ENCODE measurements around the gene ZNF605.
A peak's percentile ranks its signal among the peaks of the same experiment; 100 is the strongest.
"Not testable (repeated sequence)": the region's sequence is repeated elsewhere in the genome, so short reads cannot be mapped to it uniquely, and the experiment has no call there.

Gene ZNF605

GRCh38 chr12:132967736-132968135, 11.6 kb upstream of the ZNF605 start:
- POLR2A ChIA-PET (ENCODE audit: low non-redundant PET) = no interaction called here
- TF ChIP-seq CTCF (conservative IDR thresholded peaks at IDR 0.05; ENCODE audit: low read depth) = no peak

GRCh38 chr12:132966676-132967415, 10.7 kb upstream of the ZNF605 start:
- POLR2A ChIA-PET (ENCODE audit: low non-redundant PET) = no interaction called here
- DNase-seq (ENCODE audit: low spot score) = no peak
- no peak for TF ChIP-seq CTCF (conservative IDR thresholded peaks at IDR 0.05; ENCODE audit: low read depth)
- H3K27ac ChIP-seq = no peak overlapping the region
- CTCF ChIA-PET = no interaction called here

More at GRCh38 chr12:132967736-132968135, 11.6 kb upstream of the ZNF605 start:
- CTCF ChIA-PET = no interaction called here
- DNase-seq (ENCODE audit: low spot score) = no peak
- no peak overlapping the region for H3K27ac ChIP-seq

DNA sequence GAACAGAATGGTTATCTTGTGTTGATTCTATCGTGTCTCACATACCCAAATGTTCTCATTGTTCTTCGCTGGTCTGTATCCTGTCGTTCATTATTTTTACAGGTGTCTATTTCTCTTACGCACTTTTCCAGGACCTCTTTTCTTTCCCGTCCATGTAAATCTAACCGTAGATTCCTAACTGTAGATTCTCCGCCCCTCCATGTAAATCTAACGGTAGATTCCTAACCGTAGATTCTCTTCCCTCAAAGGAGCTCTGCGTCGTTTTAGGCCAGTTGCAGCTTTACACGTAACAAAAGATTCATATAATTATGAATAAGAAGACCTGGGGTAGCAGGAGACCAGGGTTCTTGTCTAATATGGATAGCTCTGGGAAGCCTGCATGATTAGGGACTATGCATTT, 9.7 kb upstream of the ZNF605 start:
- H3K27ac ChIP-seq = no peak overlapping the region
- CTCF ChIA-PET = no interaction called here
- TF ChIP-seq CTCF (conservative IDR thresholded peaks at IDR 0.05; ENCODE audit: low read depth) = no peak
- POLR2A ChIA-PET (ENCODE audit: low non-redundant PET) = no interaction called here
- DNase-seq (ENCODE audit: low spot score) = no peak

DNA sequence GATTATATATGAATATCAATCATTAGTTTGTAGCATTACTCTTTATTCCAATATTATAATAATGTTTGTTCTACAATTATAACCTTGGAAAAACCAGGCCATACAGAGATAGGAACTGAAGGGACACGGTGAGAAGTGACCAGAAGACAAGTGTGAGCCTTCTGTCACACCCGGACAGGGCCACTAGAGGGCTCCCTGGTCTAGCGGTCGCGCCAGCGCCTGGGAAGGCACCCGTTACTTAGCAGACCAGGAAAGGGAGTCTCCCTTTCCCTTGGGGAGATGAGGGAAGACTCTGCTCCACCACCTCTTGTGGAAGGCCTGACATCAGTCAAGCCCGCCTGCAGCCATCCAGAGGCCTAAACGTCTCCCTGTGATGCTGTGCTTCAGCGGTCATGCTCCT, 7.8 kb upstream of the ZNF605 start:
- DNase-seq (ENCODE audit: low spot score); H3K27ac ChIP-seq; POLR2A ChIA-PET (ENCODE audit: low non-redundant PET); CTCF ChIA-PET: not testable (repeated sequence)

GRCh38 chr12:132961790-132962189, 5.7 kb upstream of the ZNF605 start:
- CTCF ChIA-PET; POLR2A ChIA-PET (ENCODE audit: low non-redundant PET); H3K27ac ChIP-seq; DNase-seq (ENCODE audit: low spot score): not testable (repeated sequence)

DNA sequence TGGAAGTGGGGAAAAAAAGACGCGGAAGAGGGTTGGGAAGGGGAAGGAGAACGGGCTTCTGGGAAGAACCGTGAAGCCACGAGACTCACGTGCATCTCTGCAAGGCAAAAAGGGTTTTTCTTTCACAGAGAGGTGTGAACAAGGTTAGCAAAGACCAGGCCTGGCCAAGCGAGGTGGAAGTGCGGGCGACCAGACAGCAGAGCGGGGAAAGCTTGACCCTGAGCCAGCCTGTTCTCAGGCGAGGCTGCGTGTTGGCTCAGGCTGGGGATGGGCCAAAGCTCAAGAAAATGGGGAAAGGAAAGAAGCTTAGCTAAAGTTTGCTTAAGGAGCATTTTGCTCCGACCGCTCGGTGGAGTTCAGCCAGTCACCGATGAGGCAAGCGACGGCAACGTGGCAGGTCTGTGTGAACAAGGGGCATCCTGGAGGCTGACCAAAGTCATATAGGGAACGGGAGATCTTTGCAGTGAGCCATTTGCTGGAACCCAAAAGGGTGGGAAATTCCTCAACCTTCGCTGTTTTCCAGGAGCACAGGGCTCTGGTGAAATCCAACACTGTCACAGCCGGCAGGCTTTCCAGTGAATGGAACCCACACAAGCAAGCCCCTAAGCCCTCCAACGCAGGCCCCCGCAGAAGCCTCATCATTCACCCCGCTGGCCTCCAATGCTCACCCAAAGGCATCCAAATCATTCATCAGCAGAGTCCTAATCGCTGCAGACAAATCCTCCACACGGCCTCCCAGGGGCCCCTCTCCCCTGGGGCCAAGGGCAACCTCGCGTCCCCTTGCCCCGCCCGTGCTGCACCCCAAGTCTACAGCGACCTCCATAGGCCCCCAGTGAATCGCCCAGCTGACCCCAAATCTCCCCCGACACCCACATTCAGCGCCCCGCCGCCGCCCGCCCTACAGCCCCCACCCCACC, 754 bp downstream of the ZNF605 start:
- H3K27ac ChIP-seq = peak overlapping the region; percentile 87

More for the DNA sequence above, 754 bp downstream of the ZNF605 start:
- ChIA-PET CTCF (no interaction called here), POLR2A (ENCODE audit: low non-redundant PET) (no interaction called here)
- no peak for TF ChIP-seq CTCF (conservative IDR thresholded peaks at IDR 0.05; ENCODE audit: low read depth)
- peak; percentile 41 for DNase-seq (ENCODE audit: low spot score)
